Measurements from ENCODE around the gene C19orf53. TPM values are rescaled to one million over a fixed set of nuclear protein-coding genes. Genes with fewer than 3 reads are reported as not detected.

The C19orf53 gene
- total RNA-seq, 1 donor = 78.0 TPM

DNA sequence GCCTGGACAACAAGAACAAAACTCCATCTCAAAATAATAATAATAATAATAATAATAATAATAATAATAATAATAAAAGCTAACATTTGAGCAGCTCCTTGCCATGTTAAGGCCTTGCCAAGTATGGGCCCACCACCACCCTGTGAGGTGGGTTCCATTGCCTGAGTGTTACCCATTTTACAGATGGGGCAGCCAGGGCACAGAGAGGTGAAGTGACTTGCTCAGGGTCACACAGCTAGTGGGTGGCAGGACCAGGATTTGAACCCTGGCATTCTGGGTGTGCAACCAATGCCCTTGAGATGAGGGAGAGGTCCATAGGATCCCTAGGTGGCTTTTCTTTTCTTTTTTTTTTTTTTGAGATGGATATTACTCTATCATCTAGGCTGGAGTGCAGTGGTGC is 50.4 kb downstream of the C19orf53 start:
- H3K4me3 ChIP-seq (ENCODE audit: low read depth, low read length) = no peak overlapping the region
- no peak for DNase-seq (ENCODE audit: low read depth)
- no peak for TF ChIP-seq CTCF (IDR thresholded peaks at IDR 0.05; ENCODE audit: insufficient read depth, low read length)

DNA sequence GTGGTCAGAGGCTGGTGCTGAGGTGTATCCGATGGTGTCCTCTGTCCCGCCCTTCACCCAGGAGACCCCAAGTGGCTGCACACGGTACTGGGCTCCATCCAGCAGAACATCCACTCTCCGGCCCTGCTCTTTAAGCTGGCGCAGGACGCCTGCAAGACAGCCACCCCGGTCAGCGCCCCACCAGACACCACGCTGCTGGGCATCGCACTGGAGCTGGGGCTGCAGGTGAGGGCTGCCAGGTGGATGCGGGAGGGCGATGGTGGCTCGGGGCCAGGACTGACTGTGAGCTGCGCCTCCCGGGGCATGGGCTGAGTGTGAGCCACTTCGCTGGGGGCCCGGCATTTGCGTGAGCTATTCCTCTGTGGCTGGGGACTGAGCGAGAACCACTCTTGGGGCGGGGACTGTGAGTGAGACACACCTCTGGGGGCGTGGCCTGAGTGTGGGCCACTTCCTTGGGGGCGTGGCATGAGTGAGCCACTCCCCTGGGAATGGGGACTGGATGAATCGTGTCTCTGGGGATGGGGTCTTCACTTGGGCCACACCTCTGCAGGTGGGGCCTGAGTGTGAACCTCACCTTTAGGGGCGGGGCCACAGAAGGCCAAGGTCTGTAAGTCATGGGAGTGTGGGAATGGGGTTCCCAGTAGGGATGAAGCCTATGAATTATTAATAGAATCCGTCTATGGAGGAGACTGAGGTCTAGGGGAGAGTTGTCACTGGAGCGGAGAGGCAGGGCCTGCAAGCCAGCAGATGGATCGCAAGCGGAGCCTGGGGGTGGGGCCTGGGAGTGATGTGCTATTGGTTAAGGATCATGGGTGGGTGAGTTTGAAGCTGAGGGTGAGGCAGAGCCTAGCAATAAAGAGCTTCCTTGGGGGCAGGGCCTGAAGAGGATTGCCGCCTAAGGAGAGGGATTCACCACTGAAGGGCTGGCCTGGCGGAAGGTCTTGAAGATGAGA is 51.5 kb downstream of the C19orf53 start:
- DNase-seq (ENCODE audit: low read depth) = no peak
- no peak for TF ChIP-seq CTCF (IDR thresholded peaks at IDR 0.05; ENCODE audit: insufficient read depth, low read length)
- H3K4me3 ChIP-seq (ENCODE audit: low read depth, low read length) = no peak overlapping the region

GRCh38 chr19:13826652-13827235 is 52.5 kb downstream of the C19orf53 start:
- no peak for DNase-seq (ENCODE audit: low read depth)
- no peak overlapping the region for H3K4me3 ChIP-seq (ENCODE audit: low read depth, low read length)
- no peak for TF ChIP-seq CTCF (IDR thresholded peaks at IDR 0.05; ENCODE audit: insufficient read depth, low read length)

DNA sequence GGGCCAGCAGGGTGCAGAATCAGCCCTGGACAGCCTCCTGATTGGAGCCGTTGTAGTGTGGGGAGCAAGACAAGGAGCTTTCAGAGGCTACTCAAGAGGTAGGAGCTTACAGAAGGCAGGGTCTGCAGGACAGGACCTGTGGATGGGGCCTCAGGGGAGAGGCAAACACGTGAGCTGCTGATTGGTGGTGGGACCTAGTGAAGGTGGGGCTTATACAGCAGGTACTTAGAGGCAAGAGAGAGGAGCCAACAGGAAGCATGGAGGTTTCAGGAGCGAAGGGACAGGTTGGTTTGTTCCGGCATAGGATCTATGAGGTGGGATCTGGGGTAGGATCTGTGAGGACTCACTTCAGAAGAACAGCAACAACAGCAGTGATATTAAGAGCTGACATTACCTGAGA is 53.4 kb downstream of the C19orf53 start:
- H3K4me3 ChIP-seq (ENCODE audit: low read depth, low read length) = no peak overlapping the region
- no peak for DNase-seq (ENCODE audit: low read depth)
- no peak for TF ChIP-seq CTCF (IDR thresholded peaks at IDR 0.05; ENCODE audit: insufficient read depth, low read length)

Small RNAs within 50 kb of the gene (small RNA-seq; reads per million reads assigned to genes)
- not detected for gene RN7SL619P

Other genes with a start within 250 kb of the C19orf53 start
- 24.0 and 71.3 TPM in 2 replicates for gene MRI1, start 9.9 kb upstream of the C19orf53 start, total RNA-seq (ENCODE audit: low replicate concordance)
- gene ZSWIM4, start 21.0 kb downstream of the C19orf53 start, total RNA-seq (ENCODE audit: low replicate concordance) = 0.57 and 6.7 TPM in 2 replicates
- gene NANOS3, start 102.7 kb downstream of the C19orf53 start, total RNA-seq (ENCODE audit: low replicate concordance) = 0.27 TPM in 1 of 2 replicates, not detected in the other
- gene BRME1, start 131.7 kb downstream of the C19orf53 start, total RNA-seq (ENCODE audit: low replicate concordance) = 1.5 and 1.8 TPM in 2 replicates
- gene CC2D1A, start 131.7 kb downstream of the C19orf53 start, total RNA-seq (ENCODE audit: low replicate concordance) = 12.5 and 16.6 TPM in 2 replicates
- 0.90 and 1.6 TPM in 2 replicates for gene PODNL1, start 164.0 kb downstream of the C19orf53 start, total RNA-seq (ENCODE audit: low replicate concordance)
- 8.3 and 12.7 TPM in 2 replicates for gene DCAF15, start 178.1 kb downstream of the C19orf53 start, total RNA-seq (ENCODE audit: low replicate concordance)
- 3.4 and 3.6 TPM in 2 replicates for gene RFX1, start 231.9 kb downstream of the C19orf53 start, total RNA-seq (ENCODE audit: low replicate concordance)